Measurements from ENCODE around the gene ASPSCR1.
A peak's percentile ranks its signal among the peaks of the same experiment; 100 is the strongest.

ASPSCR1 gene

GRCh38 chr17:82058230-82058854, 80.9 kb downstream of the ASPSCR1 start:
- no peak for DNase-seq

- no peak for DNase-seq
These were observed 81.4 kb downstream of the ASPSCR1 start for GRCh38 chr17:82058855-82059249.

- no peak for DNase-seq
These were observed 82.0 kb downstream of the ASPSCR1 start for GRCh38 chr17:82059272-82060000.

GRCh38 chr17:82060001-82060380, 82.6 kb downstream of the ASPSCR1 start:
- no peak for DNase-seq

DNA sequence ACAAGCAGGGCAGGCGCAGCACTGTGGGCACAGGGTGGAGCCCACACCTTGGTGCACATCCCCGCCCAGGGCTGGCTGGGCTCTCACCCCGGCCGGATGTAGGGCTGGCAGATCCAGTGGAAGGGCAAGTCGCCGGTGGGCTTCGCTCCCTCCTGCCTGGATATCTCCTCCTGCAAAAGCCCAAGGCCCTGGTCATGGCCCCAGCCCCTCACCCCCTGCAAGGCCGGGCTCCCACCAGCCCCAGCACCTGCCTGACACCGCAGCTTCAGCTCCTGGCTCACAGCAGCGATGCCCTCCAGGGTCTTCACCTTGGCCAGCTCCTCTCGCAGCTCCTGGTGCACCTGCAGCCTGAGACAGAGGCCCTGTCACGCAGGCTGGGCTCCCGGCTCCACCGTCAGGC, 83.2 kb downstream of the ASPSCR1 start:
- DNase-seq, result no peak

DNA sequence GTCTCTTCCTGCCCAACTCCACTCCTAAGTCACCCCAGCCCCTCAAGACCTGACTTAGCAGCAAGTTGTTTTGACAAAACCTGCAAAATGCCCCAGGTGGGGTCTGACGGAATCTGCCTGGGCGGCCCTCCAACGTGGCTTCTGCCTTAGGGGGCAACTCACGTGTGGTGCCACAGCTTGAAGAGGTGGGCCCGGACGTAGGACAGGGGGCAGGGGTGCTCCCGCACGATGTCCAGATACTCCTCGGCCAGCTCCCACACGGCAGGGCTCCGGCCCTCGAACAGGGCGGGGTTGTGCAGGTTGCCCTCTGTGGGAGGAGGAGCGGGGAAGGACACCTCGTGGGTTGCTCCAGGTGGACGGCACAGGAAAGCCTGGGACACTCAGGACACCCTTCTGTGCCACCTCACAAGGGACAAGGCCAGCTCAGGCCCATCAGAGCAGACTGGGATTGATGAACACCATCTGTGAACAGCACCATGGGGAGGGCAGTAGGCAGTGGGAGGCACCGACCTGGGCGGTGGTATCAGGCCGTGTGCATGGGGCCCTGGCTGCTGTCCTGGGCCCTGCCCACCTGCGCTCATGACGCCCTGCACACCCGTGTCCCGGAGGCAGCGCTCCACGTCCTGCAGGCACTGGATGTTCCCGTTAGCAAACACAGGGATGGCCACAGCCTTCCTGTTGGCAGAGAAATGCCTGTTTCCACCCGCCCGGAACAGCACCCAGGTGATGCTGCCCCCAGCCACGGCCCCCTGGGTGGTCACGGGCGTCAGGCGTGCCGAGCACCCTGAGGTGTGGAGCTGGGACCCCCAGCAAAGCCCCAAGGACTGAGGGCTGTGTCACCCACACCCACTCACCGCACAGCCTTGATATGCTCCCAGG, 83.9 kb downstream of the ASPSCR1 start:
- DNase-seq, result no peak

GRCh38 chr17:82062076-82062983, 84.9 kb downstream of the ASPSCR1 start:
- DNase-seq, result no peak

- DNase-seq, result no peak
These were observed 85.5 kb downstream of the ASPSCR1 start for GRCh38 chr17:82062984-82063368.

- no peak for DNase-seq
These were observed 86.3 kb downstream of the ASPSCR1 start for GRCh38 chr17:82063424-82064415.

- no peak for DNase-seq
These were observed 87.2 kb downstream of the ASPSCR1 start for GRCh38 chr17:82064433-82065192.

DNA sequence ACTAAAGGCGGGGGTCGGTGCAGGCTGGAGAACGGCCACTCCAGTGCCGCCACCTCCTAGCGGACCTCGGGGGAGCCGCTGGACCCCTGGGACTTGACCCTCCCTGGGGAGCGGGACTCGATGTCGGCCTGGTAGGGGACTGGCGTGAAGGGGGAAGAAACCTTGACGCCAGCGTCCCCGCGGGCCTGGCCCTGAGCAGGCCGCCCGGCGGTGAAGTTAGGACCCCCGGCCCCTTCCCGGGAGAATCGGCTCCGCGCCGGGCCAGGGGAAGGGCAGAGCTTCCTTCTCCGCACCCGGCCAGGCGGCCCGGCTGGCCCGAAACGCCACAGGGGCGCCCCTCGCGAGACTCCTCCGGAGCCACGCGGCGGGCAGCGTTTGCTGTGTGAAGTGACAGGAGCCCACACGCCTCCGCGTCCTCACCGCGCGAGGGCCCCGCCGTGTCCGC, 87.8 kb downstream of the ASPSCR1 start:
- DNase-seq, result peak; percentile 36

GRCh38 chr17:82065638-82066303, 88.3 kb downstream of the ASPSCR1 start, which contains the start of gene DUS1L:
DUS1L (minus strand) TSS chr17:82065804; CDS start chr17:82065059, 745 bp downstream.
- peak; percentile 36 for DNase-seq
